Measurements from ENCODE around the gene SYP. TPM values are rescaled to one million over a fixed set of nuclear protein-coding genes. Genes with fewer than 3 reads are reported as not detected.
A peak's percentile ranks its signal among the peaks of the same experiment; 100 is the strongest.

Gene SYP
- total and polyA plus RNA-seq, 9 of the 15 experiments (the other 6 are each of a cell fraction or from before 2014, with no cell fraction given), result 0.48 to 5.1 (median 2.6) TPM

DNA sequence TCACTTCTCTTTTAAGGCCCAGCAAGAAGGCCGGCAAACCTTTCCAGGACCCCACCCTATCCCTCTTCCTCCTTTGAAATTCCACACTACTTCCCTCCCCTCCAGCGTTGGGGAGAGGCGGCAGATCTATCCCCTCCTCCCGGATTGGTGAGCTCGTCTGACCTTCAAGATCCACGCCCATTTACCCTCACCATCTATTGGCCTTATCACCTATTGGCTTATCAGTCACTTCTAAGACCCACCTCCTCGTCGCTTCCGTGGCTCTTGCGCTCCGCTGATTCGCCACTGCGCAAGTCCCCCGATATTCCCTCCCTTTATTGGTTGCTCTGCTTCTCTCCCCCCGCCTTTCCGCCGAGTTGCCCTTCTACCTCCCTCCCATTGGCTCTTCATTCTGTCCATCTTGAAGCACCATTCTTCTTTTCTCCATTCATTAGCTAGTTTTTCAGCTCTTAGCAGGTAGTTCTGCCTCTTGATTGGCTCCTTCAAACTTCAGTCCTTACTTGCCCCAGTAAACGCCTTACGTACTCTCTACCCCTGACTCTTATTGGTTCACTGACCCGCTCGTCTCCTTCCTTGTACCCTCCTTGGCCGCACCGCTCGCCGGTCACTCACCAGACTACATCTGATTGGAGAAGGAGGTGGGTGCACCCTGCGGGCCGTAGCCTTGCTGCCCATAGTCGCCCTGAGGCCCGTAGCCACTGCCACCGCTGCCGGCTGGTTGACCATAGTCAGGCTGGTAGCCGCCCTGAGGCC is 9.0 kb downstream of the SYP start (continued):
- TF ChIP-seq GATA2 (CRISPR knock-in tag; IDR thresholded peaks at IDR 0.05), result no peak
- TF ChIP-seq, protein P1, sequence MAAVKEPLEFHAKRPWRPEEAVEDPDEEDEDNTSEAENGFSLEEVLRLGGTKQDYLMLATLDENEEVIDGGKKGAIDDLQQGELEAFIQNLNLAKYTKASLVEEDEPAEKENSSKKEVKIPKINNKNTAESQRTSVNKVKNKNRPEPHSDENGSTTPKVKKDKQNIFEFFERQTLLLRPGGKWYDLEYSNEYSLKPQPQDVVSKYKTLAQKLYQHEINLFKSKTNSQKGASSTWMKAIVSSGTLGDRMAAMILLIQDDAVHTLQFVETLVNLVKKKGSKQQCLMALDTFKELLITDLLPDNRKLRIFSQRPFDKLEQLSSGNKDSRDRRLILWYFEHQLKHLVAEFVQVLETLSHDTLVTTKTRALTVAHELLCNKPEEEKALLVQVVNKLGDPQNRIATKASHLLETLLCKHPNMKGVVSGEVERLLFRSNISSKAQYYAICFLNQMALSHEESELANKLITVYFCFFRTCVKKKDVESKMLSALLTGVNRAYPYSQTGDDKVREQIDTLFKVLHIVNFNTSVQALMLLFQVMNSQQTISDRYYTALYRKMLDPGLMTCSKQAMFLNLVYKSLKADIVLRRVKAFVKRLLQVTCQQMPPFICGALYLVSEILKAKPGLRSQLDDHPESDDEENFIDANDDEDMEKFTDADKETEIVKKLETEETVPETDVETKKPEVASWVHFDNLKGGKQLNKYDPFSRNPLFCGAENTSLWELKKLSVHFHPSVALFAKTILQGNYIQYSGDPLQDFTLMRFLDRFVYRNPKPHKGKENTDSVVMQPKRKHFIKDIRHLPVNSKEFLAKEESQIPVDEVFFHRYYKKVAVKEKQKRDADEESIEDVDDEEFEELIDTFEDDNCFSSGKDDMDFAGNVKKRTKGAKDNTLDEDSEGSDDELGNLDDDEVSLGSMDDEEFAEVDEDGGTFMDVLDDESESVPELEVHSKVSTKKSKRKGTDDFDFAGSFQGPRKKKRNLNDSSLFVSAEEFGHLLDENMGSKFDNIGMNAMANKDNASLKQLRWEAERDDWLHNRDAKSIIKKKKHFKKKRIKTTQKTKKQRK (IDR thresholded peaks at IDR 0.05; ENCODE audit: borderline replicate concordance, low read depth, low read length), result peak; percentile 98
- TF ChIP-seq JUND (IDR thresholded peaks at IDR 0.05; ENCODE audit: borderline replicate concordance, low read depth, low read length), result peak; percentile 15; the same call in 1 of the 2 replicates
- no peak for TF ChIP-seq JUND (tag; IDR thresholded peaks at IDR 0.05; ENCODE audit: borderline replicate concordance, low read depth, low read length)
- TF ChIP-seq CBX5 (IDR thresholded peaks at IDR 0.05; ENCODE audit: borderline replicate concordance, low read depth), result no peak
- TF ChIP-seq HNRNPL (IDR thresholded peaks at IDR 0.05; ENCODE audit: low read depth, low read length), result peak; percentile 62; the same call in 1 of the 2 replicates
- TF ChIP-seq CBFB (CRISPR knock-in tag; IDR thresholded peaks at IDR 0.05), result no peak
- TF ChIP-seq MYC (IDR thresholded peaks at IDR 0.05; ENCODE audit: low read depth, low read length), result no peak
- TF ChIP-seq MYC (CRISPR knock-in tag; IDR thresholded peaks at IDR 0.05; ENCODE audit: borderline replicate concordance, low read depth), result no peak
- TF ChIP-seq TEAD1 (CRISPR knock-in tag; IDR thresholded peaks at IDR 0.05), result no peak
- no peak for TF ChIP-seq BRCA1 (IDR thresholded peaks at IDR 0.05)
- TF ChIP-seq BRCA1 (CRISPR knock-in tag; IDR thresholded peaks at IDR 0.05), result no peak
- no peak for TF ChIP-seq NELFE (IDR thresholded peaks at IDR 0.05; ENCODE audit: insufficient read depth, insufficient read length)
- 0 out of 2 replicates have a peak, but pooled peaks have one; percentile 18 for TF ChIP-seq EHMT2 (IDR thresholded peaks at IDR 0.05)
- TF ChIP-seq, protein P2, sequence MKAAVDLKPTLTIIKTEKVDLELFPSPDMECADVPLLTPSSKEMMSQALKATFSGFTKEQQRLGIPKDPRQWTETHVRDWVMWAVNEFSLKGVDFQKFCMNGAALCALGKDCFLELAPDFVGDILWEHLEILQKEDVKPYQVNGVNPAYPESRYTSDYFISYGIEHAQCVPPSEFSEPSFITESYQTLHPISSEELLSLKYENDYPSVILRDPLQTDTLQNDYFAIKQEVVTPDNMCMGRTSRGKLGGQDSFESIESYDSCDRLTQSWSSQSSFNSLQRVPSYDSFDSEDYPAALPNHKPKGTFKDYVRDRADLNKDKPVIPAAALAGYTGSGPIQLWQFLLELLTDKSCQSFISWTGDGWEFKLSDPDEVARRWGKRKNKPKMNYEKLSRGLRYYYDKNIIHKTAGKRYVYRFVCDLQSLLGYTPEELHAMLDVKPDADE (conservative IDR thresholded peaks at IDR 0.05; ENCODE audit: control insufficient read depth, low read depth, low read length), result no peak
- TF ChIP-seq ZNF23 (CRISPR knock-in tag; IDR thresholded peaks at IDR 0.05), result no peak
- TF ChIP-seq, protein P3, sequence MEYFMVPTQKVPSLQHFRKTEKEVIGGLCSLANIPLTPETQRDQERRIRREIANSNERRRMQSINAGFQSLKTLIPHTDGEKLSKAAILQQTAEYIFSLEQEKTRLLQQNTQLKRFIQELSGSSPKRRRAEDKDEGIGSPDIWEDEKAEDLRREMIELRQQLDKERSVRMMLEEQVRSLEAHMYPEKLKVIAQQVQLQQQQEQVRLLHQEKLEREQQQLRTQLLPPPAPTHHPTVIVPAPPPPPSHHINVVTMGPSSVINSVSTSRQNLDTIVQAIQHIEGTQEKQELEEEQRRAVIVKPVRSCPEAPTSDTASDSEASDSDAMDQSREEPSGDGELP (CRISPR knock-in tag; IDR thresholded peaks at IDR 0.05; ENCODE audit: borderline replicate concordance), result peak; percentile 23; the same call in 1 of the 2 replicates
